Ovary (tissue), 9 donors: Measurements from ENCODE around the gene RPS17. TPM values are rescaled to one million over a fixed set of nuclear protein-coding genes. Genes with fewer than 3 reads are reported as not detected.

ENCODE experiments used
- DNase-seq, 5 donors: peaks; one replicate each; pipeline ENCODE4 v3.0.0-alpha.2; 2019 to 2020
- H3K27ac ChIP-seq, 2 donors: fragments of 200-600 bp; one replicate each; pipeline versions ENCODE4 v1.5.1 to v1.8.0; 2019 to 2022
- H3K27me3 ChIP-seq: fragments of 200-600 bp; one replicate; pipeline ENCODE4 v1.8.0; 2022
- H3K36me3 ChIP-seq: fragments of 200-600 bp; sonication (generic); one replicate; pipeline ENCODE4 v1.5.1; 2019
- H3K4me1 ChIP-seq: one replicate; pipeline ENCODE4 v1.8.1; 2013; ENCODE audit warnings: mild to moderate bottlenecking, moderate library complexity; ENCODE audit not compliant: insufficient read depth
- H3K4me3 ChIP-seq: fragments of 200-600 bp; sonication (generic); one replicate; pipeline ENCODE4 v1.5.1; 2017
- H3K9me3 ChIP-seq, 2 donors: fragments of 200-600 bp in 1 of 2; sonication (generic) in 1 of 2; one replicate each; pipeline versions ENCODE4 v1.5.1 to v1.8.1; 2013 to 2019; ENCODE audit warnings: mild to moderate bottlenecking in 1 of 2, moderate library complexity in 1 of 2
- CTCF ChIP-seq, 3 donors: fragments of 450-650 bp in 2 of 3; fragments of 200-600 bp in 1 of 3; IDR thresholded peaks; one replicate each; pipeline versions ENCODE4 v1.5.1 to v1.8.0; 2016 to 2022; ENCODE audit warnings: antibody characterized with exemption in 3 of 3, mild to moderate bottlenecking in 1 of 3
- EP300 ChIP-seq: sonication (generic); formaldehyde crosslinking; IDR thresholded peaks from one replicate; pipeline ENCODE4 v1.6.1; 2017; ENCODE audit warnings: antibody characterized with exemption
- POLR2A ChIP-seq: fragments of 450-650 bp; IDR thresholded peaks from one replicate; pipeline ENCODE4 v1.6.1; 2017; ENCODE audit warnings: antibody characterized with exemption, mild to moderate bottlenecking, moderate library complexity
- WGBS, 3 donors: extraction: QIAGEN DNeasy Blood & Tissue Kit in 1 of 3; methylation state at CpG; one replicate each; pipeline versions ENCODE4 v1.1.5 to v1.1.7; 2013 to 2017; 5-methylcytosine and 5-hydroxymethylcytosine counted together
- intact Hi-C, 4 donors: fragments of 100-400 bp; cut with DNase I; formaldehyde crosslinking; loops; one replicate each; pipeline versions ENCODE4 v1.11.0 to v1.15.1; 2022 to 2023
- polyA plus RNA-seq, 2 donors: library from polyadenylated mRNA; stranded (reverse); fragments of 200-250 nt in 1 of 2; fragments of 350-450 nt in 1 of 2; fragmentation: Illumina TruSeq in 1 of 2; extraction: RNeasy Lipid Tissue Mini Kit (QIAGEN cat#74804) in 1 of 2; gene quantifications; one replicate each; pipeline ENCODE4 v1.2.3, GENCODE V29; 2013 to 2014
- total RNA-seq, 7 donors: library from RNA; depleted of rRNA in 2 of 7; stranded (reverse); fragments of >200 nt in 2 of 7; fragmentation: NEBNext Ultra II Directional in 3 of 7; extraction: Animal tissue kit (Norgen Biotek cat#: 25700) in 3 of 7; gene quantifications; one replicate each; pipeline versions ENCODE4 v1.1.0 to v1.2.4, GENCODE V29; 2016 to 2023
- donor health status: DM: no; HTN: no; CAD: no; lungs with moderate emphysema.
- donor health status: DM: no; HTN: no; CAD: no.
- donor health status: Bipolar disorder and iron deficiency.
- donor health status: DM: yes; HTN: yes; CAD: no.
- donor health status: DM: no; HTN: no; CAD: no.
- donor health status: DM: yes; HTN: yes; CAD: no.

Gene RPS17
- total and polyA plus RNA-seq, 9 donors: 2,388 to 7,542 (median 3,090) TPM

GRCh38 chr15:82569834-82570233 is 29.6 kb upstream of the RPS17 start:
- H3K27me3 ChIP-seq: no peaks in the 10 kb centered on the region
- WGBS, 3 donors: 85 to 93% (median 92%) methylated on average over 4 of the region's 4 CpGs
- TF ChIP-seq EP300 (no peak), POLR2A (no peak), CTCF (IDR thresholded peaks at IDR 0.05) (no peak)
- H3K27ac ChIP-seq: no peak overlapping the region
- no peaks in the 10 kb centered on the region for H3K36me3 ChIP-seq
- peaks cover 3% of the 10 kb centered on the region for H3K4me1 ChIP-seq
- intact Hi-C loops: no loop called here
- H3K9me3 ChIP-seq: no peaks in the 10 kb centered on the region
- no peak overlapping the region for H3K4me3 ChIP-seq
- no peak for DNase-seq

- TF ChIP-seq POLR2A: no peak
- TF ChIP-seq CTCF (IDR thresholded peaks at IDR 0.05): no peak
- no peak for TF ChIP-seq EP300
- 79 to 84% (median 80%) methylated on average over 5 of the region's 5 CpGs for WGBS, 3 donors
- Histone ChIP-seq H3K36me3 (no peaks in the 10 kb centered on the region), H3K4me1 (peaks cover 3% of the 10 kb centered on the region), H3K4me3 (no peak overlapping the region), H3K27me3 (no peaks in the 10 kb centered on the region), H3K27ac (no peak overlapping the region), H3K9me3 (no peaks in the 10 kb centered on the region)
- intact Hi-C loops: no loop called here
- no peak for DNase-seq
Observed at GRCh38 chr15:82568986-82569385, 28.7 kb upstream of the RPS17 start.

- Histone ChIP-seq H3K4me1 (peaks cover 3% of the 10 kb centered on the region), H3K36me3 (no peaks in the 10 kb centered on the region), H3K4me3 (no peak overlapping the region), H3K27me3 (no peaks in the 10 kb centered on the region), H3K27ac (no peak overlapping the region), H3K9me3 (no peaks in the 10 kb centered on the region)
- intact Hi-C loops: no loop called here
- DNase-seq: no peak
- WGBS, 3 donors: 86 to 93% (median 87%) methylated on average over 2 of the region's 2 CpGs
- TF ChIP-seq POLR2A: no peak
- TF ChIP-seq EP300: no peak
- TF ChIP-seq CTCF (IDR thresholded peaks at IDR 0.05): no peak
Observed at GRCh38 chr15:82567661-82568060, 27.4 kb upstream of the RPS17 start.

- TF ChIP-seq EP300: no peak
- no peak for TF ChIP-seq POLR2A
- no peak for TF ChIP-seq CTCF (IDR thresholded peaks at IDR 0.05)
- no peak for DNase-seq
- intact Hi-C loops: no loop called here
Observed at GRCh38 chr15:82566690-82567089, 26.4 kb upstream of the RPS17 start.

GRCh38 chr15:82558502-82558901 is 18.2 kb upstream of the RPS17 start:
- TF ChIP-seq EP300 (no peak), POLR2A (no peak), CTCF (IDR thresholded peaks at IDR 0.05) (no peak)
- Histone ChIP-seq H3K9me3 (no peaks in the 10 kb centered on the region), H3K27me3 (no peaks in the 10 kb centered on the region), H3K4me1 (no peaks in the 10 kb centered on the region), H3K36me3 (no peaks in the 10 kb centered on the region), H3K4me3 (no peak overlapping the region), H3K27ac (no peak overlapping the region)
- DNase-seq: no peak
- intact Hi-C loops: no loop called here
- 13 to 29% (median 26%) methylated on average over 1 of the region's 1 CpG for WGBS, 3 donors

More at GRCh38 chr15:82566690-82567089, 26.4 kb upstream of the RPS17 start:
- Histone ChIP-seq H3K27ac (no peak overlapping the region), H3K36me3 (no peaks in the 10 kb centered on the region), H3K4me3 (no peak overlapping the region), H3K4me1 (no peaks in the 10 kb centered on the region), H3K27me3 (no peaks in the 10 kb centered on the region), H3K9me3 (no peaks in the 10 kb centered on the region)
- WGBS, 3 donors: 89 to 92% (median 90%) methylated on average over 1 of the region's 1 CpG
